ENCODE results near the gene SPRR3. TPM values are rescaled to one million over a fixed set of nuclear protein-coding genes. Genes with fewer than 3 reads are reported as not detected.

Gene SPRR3, protein sequence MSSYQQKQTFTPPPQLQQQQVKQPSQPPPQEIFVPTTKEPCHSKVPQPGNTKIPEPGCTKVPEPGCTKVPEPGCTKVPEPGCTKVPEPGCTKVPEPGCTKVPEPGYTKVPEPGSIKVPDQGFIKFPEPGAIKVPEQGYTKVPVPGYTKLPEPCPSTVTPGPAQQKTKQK
- not detected in 2 replicates for total RNA-seq (2014; rRNA removed; shearing (Covaris generic))
- not detected in 2 replicates for polyA plus RNA-seq (2015; cell fraction: cytosol; rRNA removed)
- polyA plus RNA-seq (2015; cell fraction: nucleus; rRNA removed) = 0.91 TPM in 1 of 2 replicates, not detected in the other

DNA sequence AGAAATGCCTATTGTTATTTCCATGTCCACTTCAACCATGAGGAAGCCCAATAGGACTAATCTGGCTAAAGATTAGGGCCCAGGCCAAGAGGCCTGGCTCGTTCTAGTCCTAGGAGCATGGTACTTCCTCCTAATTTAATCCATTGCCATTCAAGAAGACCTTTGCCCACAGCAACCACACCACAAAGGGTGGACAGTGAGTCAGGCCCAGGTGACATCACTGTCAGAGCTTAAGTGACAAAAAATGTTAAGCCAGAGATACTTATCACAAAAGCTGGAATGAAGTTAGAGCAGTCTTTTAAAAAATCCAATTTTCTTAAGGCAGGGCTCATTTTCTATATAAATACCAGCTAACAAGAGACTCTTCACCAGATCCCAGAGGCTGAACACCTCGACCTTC, at the start of gene SPRR3:
SPRR3 (plus strand) TSS at position 368 of the 400 bp plus-strand sequence. CDS start 1,272 bp downstream, outside the sequence.
- no peak for DNase-seq (ENCODE audit: low read depth, low spot score)
- in situ Hi-C loops (cut with HindIII; ENCODE audit: low pct_unique_long_range_greater_than_20kb, low sequenced_read_pairs) = no loop called here

- in situ Hi-C loops (cut with HindIII; ENCODE audit: low pct_unique_long_range_greater_than_20kb, low sequenced_read_pairs) = no loop called here
Measured at GRCh38 chr1:152953761-152954160, 47.8 kb upstream of the SPRR3 start.

DNA sequence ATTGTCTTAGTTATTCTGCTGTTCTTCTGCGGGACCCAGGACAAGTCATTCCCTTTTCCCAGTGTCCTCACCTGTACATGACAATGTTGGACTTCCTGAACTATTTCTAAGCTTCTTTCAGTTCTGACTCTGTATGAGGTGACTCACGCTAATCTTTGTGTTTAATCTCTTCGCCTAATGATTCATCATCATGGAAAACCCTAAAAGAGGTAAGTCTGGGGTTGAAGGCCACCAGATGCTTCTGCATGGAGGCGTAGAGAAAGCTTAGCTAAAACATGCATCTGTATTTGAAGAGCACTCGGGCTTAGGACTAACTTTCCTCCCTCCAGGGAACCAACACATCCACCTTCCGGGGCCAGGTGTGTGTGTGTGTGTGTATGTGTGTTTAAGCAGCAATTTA, 47.1 kb upstream of the SPRR3 start:
- in situ Hi-C loops (cut with HindIII; ENCODE audit: low pct_unique_long_range_greater_than_20kb, low sequenced_read_pairs) = no loop called here
- no peak for DNase-seq (ENCODE audit: low read depth, low spot score)

More at GRCh38 chr1:152953761-152954160, 47.8 kb upstream of the SPRR3 start:
- DNase-seq (ENCODE audit: low read depth, low spot score) = no peak

- in situ Hi-C loops (cut with HindIII; ENCODE audit: low pct_unique_long_range_greater_than_20kb, low sequenced_read_pairs) = no loop called here
- DNase-seq (ENCODE audit: low read depth, low spot score) = no peak
Measured at GRCh38 chr1:152957561-152957960, 44.0 kb upstream of the SPRR3 start.

DNA sequence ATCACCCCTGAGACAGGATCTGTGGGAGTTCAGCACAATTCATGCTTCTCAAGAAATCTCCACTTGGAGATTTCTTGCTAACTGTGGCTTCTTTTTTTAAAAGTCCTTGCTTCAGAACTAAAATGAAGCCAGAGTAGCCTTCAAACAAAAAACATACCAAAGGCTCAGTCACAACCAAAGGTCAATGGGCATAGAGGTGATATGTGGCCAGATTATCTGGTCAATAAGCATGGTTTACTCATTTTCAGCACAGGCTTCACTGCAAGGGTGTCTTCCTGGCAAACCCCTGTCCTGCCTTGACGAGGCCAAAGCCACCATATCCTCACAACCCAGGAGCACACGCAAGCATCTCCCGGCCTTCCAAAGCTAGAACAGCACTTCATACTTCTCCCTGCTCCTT, 42.3 kb upstream of the SPRR3 start:
- in situ Hi-C loops (cut with HindIII; ENCODE audit: low pct_unique_long_range_greater_than_20kb, low sequenced_read_pairs) = no loop called here
- no peak for DNase-seq (ENCODE audit: low read depth, low spot score)

DNA sequence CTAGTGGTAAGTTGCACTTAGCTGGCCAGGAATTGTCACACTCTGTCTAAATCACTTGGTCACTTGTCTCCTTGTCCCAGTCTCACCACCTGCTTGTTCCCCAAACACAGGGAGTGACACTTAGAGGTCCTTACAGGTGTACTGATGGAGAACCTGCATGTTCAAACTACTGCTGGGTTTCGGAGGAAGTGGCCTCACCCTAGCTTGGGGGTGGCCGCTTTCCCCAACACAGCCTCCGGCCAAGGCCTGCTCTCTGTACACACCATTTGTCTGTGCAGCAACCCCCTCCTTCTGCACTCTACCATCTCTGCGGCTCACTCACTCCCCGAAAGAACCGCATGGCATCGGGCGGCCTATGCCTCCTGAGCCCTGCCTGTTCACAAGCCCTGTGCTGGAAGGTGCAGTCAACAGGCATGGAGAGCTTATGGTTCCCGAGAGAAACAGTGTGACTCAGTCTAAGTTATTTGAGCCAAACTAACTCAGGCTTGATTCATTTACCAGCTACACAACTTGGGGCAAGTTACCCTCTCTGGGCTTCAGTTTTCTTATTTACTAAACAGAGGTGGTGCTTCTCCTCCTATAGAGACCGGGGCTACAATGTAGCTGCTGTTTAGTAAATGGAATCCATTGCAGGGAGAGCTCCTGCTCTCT, 41.6 kb upstream of the SPRR3 start:
- in situ Hi-C loops (cut with HindIII; ENCODE audit: low pct_unique_long_range_greater_than_20kb, low sequenced_read_pairs) = no loop called here
- no peak for DNase-seq (ENCODE audit: low read depth, low spot score)

DNA sequence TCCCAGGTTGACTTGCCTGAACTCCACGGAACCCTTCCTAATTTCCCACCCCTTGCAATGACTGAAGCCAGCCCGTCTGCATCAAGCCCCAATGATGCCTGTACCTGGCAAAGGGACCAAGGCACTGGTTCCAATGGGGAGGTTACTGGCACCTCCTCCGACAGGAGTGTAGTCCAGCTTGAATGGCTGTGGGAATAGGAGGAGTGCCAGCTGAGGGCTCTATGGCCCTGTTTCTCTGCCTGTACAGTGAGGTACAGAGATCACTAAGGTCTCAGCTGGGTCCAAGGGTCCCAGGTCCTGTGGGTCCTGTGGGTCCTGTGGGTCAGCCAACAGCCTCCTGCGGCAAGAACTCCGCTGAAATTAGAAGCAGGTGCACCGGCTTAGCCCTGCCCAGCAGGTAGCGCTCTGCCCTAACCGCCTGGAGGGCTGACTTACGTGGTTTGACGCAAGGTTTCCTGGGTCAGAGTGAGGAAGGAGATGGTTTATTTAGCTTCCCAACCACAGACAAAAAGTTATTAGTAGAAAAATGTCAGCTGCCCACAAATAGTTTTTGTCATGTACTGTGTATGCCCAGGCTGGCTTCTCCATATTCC, 41.0 kb upstream of the SPRR3 start:
- peak; percentile 32 for DNase-seq (ENCODE audit: low read depth, low spot score)
- in situ Hi-C loops (cut with HindIII; ENCODE audit: low pct_unique_long_range_greater_than_20kb, low sequenced_read_pairs) = no loop called here

DNA sequence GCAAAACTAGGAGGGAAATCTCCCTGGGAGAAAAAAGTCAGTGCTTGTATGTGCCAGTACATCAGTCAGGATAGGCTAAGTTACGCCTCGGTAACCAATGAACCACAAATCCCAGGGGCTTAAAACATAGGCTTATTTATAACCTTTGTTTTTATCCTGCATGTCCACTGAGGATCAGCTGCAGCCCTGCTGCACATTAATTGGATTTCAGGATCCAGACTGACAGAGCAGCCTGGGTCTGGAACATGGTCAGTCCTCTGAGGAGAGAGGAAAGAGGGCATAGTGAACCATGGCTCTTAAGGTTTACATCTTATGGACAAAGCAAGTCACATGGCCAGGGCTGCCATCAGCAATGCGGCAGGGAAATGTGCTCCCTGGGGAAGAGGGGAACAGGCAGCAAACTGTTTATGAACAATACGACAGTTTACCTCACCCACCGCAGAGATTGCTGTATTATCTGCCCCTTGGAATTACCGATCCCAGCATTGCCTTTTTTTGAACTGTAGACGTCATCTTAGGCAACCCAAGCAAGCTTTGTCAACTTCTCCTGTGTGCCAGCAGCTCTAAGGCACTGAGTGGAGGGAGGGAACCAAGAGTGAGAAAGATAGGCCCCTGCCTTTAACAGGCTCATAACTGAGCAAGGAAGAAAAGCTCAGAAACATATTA, 40.2 kb upstream of the SPRR3 start:
- in situ Hi-C loops (cut with HindIII; ENCODE audit: low pct_unique_long_range_greater_than_20kb, low sequenced_read_pairs) = no loop called here
- DNase-seq (ENCODE audit: low read depth, low spot score) = peak; percentile 38

GRCh38 chr1:152962876-152963415, 38.6 kb upstream of the SPRR3 start:
- in situ Hi-C loops (cut with HindIII; ENCODE audit: low pct_unique_long_range_greater_than_20kb, low sequenced_read_pairs) = no loop called here

DNA sequence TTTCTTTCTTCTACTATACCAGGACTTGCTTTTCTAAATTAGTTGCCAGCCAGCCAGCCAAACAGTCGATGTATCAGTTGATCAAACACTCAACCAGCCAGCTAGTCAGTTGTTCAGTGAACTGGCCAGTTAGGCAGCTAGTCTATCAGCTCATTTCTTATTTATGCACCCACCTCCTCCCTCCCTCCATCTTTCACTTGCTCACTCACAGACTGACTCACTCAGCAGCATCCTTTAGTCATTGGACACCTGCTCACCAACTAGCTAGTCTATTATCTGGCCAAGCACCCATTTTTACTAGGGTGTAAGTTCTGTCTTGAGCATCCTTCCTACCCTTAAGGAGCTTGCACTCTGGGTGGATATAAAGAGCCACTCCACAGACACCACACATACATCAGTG, 37.0 kb upstream of the SPRR3 start:
- DNase-seq (ENCODE audit: low read depth, low spot score) = no peak
- in situ Hi-C loops (cut with HindIII; ENCODE audit: low pct_unique_long_range_greater_than_20kb, low sequenced_read_pairs) = no loop called here

More at GRCh38 chr1:152962876-152963415, 38.6 kb upstream of the SPRR3 start:
- no peak for DNase-seq (ENCODE audit: low read depth, low spot score)

DNA sequence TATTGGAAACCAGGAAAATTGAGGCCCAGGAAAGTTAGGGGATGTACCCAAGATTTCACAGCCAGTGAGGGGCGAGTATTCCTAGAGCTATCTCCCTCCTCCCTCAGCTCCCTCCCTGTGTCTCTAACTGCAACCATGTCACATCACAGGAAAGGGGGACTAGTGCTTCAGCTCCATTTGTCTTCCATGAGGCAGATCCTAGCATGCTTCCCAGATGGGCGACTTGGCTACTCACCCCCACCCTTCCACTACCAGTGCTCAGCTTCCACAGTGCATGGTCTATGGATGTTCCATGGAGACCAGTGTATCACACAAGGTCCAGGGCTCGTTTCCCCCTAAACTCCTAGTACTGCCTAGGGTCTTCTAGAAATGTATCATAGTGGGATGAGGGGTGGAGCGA, 35.7 kb upstream of the SPRR3 start:
- no peak for DNase-seq (ENCODE audit: low read depth, low spot score)
- in situ Hi-C loops (cut with HindIII; ENCODE audit: low pct_unique_long_range_greater_than_20kb, low sequenced_read_pairs) = no loop called here

DNA sequence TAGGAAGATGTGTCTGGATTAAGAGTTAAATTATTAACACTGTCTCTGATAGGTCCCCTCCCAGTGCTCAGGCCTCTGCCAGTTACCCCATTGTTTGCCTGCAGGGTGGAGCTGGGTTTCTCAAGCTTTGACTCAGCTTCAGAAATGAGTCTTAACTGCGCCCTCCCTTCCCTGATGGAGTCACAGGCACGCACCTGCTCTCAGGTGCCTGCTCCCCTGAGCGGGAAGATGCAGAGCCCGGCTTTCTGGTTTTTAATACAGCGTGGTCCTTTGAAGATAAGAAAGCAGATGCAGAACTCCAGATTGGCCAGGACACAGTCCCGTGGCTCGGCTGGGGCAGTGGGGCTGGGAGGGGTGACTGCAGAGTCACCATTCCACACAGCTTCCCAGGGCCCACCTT, 34.3 kb upstream of the SPRR3 start:
- in situ Hi-C loops (cut with HindIII; ENCODE audit: low pct_unique_long_range_greater_than_20kb, low sequenced_read_pairs) = no loop called here
- DNase-seq (ENCODE audit: low read depth, low spot score) = no peak

DNA sequence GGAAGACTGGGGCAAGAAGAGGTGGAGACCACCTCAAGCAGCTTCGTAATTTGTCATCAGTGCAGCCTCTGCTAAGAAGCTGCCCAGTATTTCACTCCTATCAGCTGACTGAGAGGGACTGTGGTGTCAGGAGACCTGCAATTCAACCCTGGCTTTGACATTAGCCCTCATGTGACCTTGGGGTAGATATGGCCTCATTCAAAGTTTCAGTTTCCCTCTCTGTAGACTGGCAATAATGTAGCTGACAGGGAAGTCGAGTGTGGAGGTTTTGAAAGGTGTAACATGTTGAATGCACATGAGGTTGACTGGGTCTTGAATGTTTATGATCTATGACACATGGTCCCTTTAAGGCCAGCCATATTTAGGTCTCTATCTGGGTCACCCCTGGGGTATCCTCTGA, 33.3 kb upstream of the SPRR3 start:
- in situ Hi-C loops (cut with HindIII; ENCODE audit: low pct_unique_long_range_greater_than_20kb, low sequenced_read_pairs) = no loop called here
- DNase-seq (ENCODE audit: low read depth, low spot score) = peak; percentile 11

DNA sequence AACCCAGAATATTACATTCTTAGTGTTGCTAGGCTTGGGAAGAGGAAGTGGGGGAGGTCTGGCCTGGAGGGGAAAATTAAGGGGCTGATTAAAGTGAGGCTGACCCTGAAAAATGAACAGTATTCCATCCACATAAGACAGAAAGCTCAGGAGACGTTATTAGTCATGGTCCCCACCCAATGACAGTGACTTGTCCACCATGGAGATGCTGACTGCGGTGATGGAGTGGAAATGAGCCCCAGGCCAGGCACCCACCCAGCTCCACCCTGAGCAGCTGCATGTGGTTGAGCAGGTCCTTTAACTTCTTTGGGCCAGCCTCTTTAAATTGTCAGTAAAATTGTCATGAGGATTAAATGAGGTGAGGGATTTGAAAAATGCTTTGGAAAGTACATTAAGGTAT, 32.5 kb upstream of the SPRR3 start:
- no peak for DNase-seq (ENCODE audit: low read depth, low spot score)
- in situ Hi-C loops (cut with HindIII; ENCODE audit: low pct_unique_long_range_greater_than_20kb, low sequenced_read_pairs) = no loop called here

DNA sequence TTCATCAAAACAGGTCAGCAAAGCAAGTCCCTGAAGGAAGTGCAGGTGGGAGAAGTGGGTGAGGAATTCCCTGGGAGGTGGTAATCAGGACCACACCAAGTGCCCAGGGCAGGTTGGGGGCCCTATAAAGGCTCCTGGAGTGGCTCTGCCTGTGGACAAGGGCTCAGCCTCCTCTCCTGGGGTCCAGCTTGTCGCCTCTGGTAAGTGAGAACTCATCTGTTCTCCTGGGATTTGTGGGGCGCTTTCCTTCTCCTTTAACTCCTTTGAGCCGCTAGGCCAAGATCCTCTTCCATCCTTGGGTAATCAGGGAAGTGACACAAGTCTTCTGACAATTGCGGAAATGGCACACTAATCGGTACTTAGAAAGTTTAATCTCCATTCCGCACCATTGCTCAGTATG, 31.1 kb upstream of the SPRR3 start, which contains the start of gene SPRR4:
SPRR4 (plus strand) TSS at position 154 of the 400 bp plus-strand sequence. CDS start 1,243 bp downstream, outside the sequence.
- in situ Hi-C loops (cut with HindIII; ENCODE audit: low pct_unique_long_range_greater_than_20kb, low sequenced_read_pairs) = no loop called here
- DNase-seq (ENCODE audit: low read depth, low spot score) = no peak

- in situ Hi-C loops (cut with HindIII; ENCODE audit: low pct_unique_long_range_greater_than_20kb, low sequenced_read_pairs) = no loop called here
- DNase-seq (ENCODE audit: low read depth, low spot score) = no peak
Measured at GRCh38 chr1:152972196-152972886, 29.2 kb upstream of the SPRR3 start.

GRCh38 chr1:152976688-152977087, 24.9 kb upstream of the SPRR3 start:
- in situ Hi-C loops (cut with HindIII; ENCODE audit: low pct_unique_long_range_greater_than_20kb, low sequenced_read_pairs) = no loop called here
- DNase-seq (ENCODE audit: low read depth, low spot score) = no peak
